Keratinocyte (primary cell): ENCODE results near the gene CHRDL1. TPM values are rescaled to one million over a fixed set of nuclear protein-coding genes. Genes with fewer than 3 reads are reported as not detected.

ENCODE experiments used
- DNase-seq: peaks from one replicate; pipeline ENCODE4 v3.0.0-alpha.2; 2011; ENCODE audit warnings: low read depth, missing footprints, low spot score
- FAIRE-seq: peaks from 2 replicates; lab custom pipeline; 2011; peaks lifted over from hg19 to GRCh38; lab: Jason Lieb, UNC
- H2AFZ ChIP-seq: 2 replicates; pipeline ENCODE4 v1.6.0; 2012; ENCODE audit warnings: low read length, control low read depth, inconsistent platforms; ENCODE audit not compliant: control insufficient read depth
- H3K27ac ChIP-seq: 2 replicates; pipeline ENCODE4 v1.5.1; 2011; ENCODE audit warnings: low read length; ENCODE audit not compliant: control insufficient read depth, insufficient read depth
- H3K27me3 ChIP-seq: 3 replicates; pipeline ENCODE4 v1.6.0; 2011; ENCODE audit warnings: low read length; ENCODE audit not compliant: control insufficient read depth, insufficient read depth; ENCODE audit errors: extremely low read depth
- H3K36me3 ChIP-seq, 2 experiments: 2 replicates in 1 of 2; 3 replicates in 1 of 2; pipeline ENCODE4 v1.5.1; 2011; ENCODE audit warnings: low read length in 2 of 2, mild to moderate bottlenecking in 1 of 2; ENCODE audit not compliant: control insufficient read depth in 2 of 2, insufficient read depth in 2 of 2; ENCODE audit errors: extremely low read depth in 1 of 2
- H3K4me1 ChIP-seq: 3 replicates; pipeline ENCODE4 v1.5.1; 2011; ENCODE audit warnings: low read length; ENCODE audit not compliant: control insufficient read depth, insufficient read depth; ENCODE audit errors: extremely low read depth
- H3K4me2 ChIP-seq: 3 replicates; pipeline ENCODE4 v1.6.0; 2011; ENCODE audit warnings: low read depth, low read length; ENCODE audit not compliant: control insufficient read depth, insufficient read depth; ENCODE audit errors: extremely low read depth
- H3K4me3 ChIP-seq, 3 experiments: fragments of 200-600 bp in 1 of 3; sonication (generic) in 1 of 3; 2 replicates in 2 of 3; 3 replicates in 1 of 3; pipeline ENCODE4 v1.5.1; 2011 to 2016; ENCODE audit warnings: low read length in 3 of 3, mild to moderate bottlenecking in 3 of 3, control low read depth in 2 of 3, inconsistent platforms in 1 of 3, low read depth in 1 of 3, mixed read lengths in 1 of 3, mixed run types in 1 of 3, moderate library complexity in 1 of 3; ENCODE audit not compliant: control insufficient read depth in 2 of 3, insufficient read depth in 2 of 3; ENCODE audit errors: extremely low read depth in 1 of 3
- H3K79me2 ChIP-seq: 2 replicates; pipeline ENCODE4 v1.6.0; 2012; ENCODE audit warnings: low read length; ENCODE audit not compliant: control insufficient read depth, insufficient read depth
- H3K9ac ChIP-seq: 3 replicates; pipeline ENCODE4 v1.6.0; 2011; ENCODE audit warnings: low read length; ENCODE audit not compliant: control insufficient read depth, insufficient read depth; ENCODE audit errors: extremely low read depth
- H3K9me1 ChIP-seq: 3 replicates; pipeline ENCODE4 v1.6.0; 2011; ENCODE audit warnings: low read length; ENCODE audit not compliant: control insufficient read depth, insufficient read depth; ENCODE audit errors: extremely low read depth
- H3K9me3 ChIP-seq: 2 replicates; pipeline ENCODE4 v1.5.1; 2012; ENCODE audit warnings: low read depth, low read length; ENCODE audit not compliant: control insufficient read depth
- H4K20me1 ChIP-seq: 3 replicates; pipeline ENCODE4 v1.6.0; 2011; ENCODE audit warnings: low read length; ENCODE audit not compliant: control insufficient read depth, insufficient read depth; ENCODE audit errors: extremely low read depth
- EZH2 ChIP-seq: IDR thresholded peaks from one replicate; pipeline ENCODE4 v1.6.1; 2012; ENCODE audit warnings: inconsistent platforms, mild to moderate bottlenecking, low read length, moderate library complexity
- dilution Hi-C: fragments of 300-500 bp; cut with MboI; formaldehyde crosslinking; loops from one replicate; pipeline ENCODE4 v1.7.0; 2020; ENCODE audit warnings: low sequenced_read_pairs; ENCODE audit not compliant: extremely low pct_ligation_motif_present
- polyA plus RNA-seq, 5 experiments: library from polyadenylated mRNA; depleted of rRNA in 3 of 5; stranded (reverse) in 3 of 5; stranded (forward) in 1 of 5; unstranded in 1 of 5; fragments of >200 nt; gene quantifications; 1 replicate in 1 of 5; 2 replicates in 3 of 5; 3 replicates in 1 of 5; pipeline versions ENCODE4 v1.2.1 to v1.2.3, GENCODE V29; 2011 to 2012; ENCODE audit warnings: missing spikeins in 2 of 5, low read depth in 1 of 5, low replicate concordance in 1 of 5
- TF ChIP-seq, protein P1 (sequence below), 3 experiments: IDR thresholded peaks in 1 of 3; conservative IDR thresholded peaks in 1 of 3; optimal IDR thresholded peaks in 1 of 3; 2 replicates in 2 of 3; 3 replicates in 1 of 3; pipeline versions ENCODE3 to v1.5.1; 2011; ENCODE audit warnings: low read length in 3 of 3, mild to moderate bottlenecking in 3 of 3, moderate library complexity in 2 of 3, control low read depth in 1 of 3, inconsistent platforms in 1 of 3; ENCODE audit not compliant: insufficient read depth in 2 of 3; ENCODE audit errors: extremely low read depth in 1 of 3

Gene CHRDL1
- polyA plus RNA-seq, 1 donor (not counting 4 experiments of a cell fraction or from before 2014, with no cell fraction given), result not detected

GRCh38 chrX:110748256-110748806 is 47.3 kb downstream of the CHRDL1 start:
- Histone ChIP-seq H3K9me3 (no peaks in the 10 kb centered on the region), H3K4me1 (no peaks in the 10 kb centered on the region), H4K20me1 (no peaks in the 10 kb centered on the region), H3K27me3 (peaks cover 6% of the 10 kb centered on the region), H3K4me2 (no peak overlapping the region), H2AFZ (no peak overlapping the region), H3K9ac (no peak overlapping the region), H3K9me1 (no peaks in the 10 kb centered on the region), H3K79me2 (no peaks in the 10 kb centered on the region), H3K36me3 (no peaks in the 10 kb centered on the region), H3K27ac (no peak overlapping the region), H3K4me3 (no peak overlapping the region)
- dilution Hi-C loops, result no loop called here
- TF ChIP-seq EZH2, result no peak
- TF ChIP-seq, protein P1, sequence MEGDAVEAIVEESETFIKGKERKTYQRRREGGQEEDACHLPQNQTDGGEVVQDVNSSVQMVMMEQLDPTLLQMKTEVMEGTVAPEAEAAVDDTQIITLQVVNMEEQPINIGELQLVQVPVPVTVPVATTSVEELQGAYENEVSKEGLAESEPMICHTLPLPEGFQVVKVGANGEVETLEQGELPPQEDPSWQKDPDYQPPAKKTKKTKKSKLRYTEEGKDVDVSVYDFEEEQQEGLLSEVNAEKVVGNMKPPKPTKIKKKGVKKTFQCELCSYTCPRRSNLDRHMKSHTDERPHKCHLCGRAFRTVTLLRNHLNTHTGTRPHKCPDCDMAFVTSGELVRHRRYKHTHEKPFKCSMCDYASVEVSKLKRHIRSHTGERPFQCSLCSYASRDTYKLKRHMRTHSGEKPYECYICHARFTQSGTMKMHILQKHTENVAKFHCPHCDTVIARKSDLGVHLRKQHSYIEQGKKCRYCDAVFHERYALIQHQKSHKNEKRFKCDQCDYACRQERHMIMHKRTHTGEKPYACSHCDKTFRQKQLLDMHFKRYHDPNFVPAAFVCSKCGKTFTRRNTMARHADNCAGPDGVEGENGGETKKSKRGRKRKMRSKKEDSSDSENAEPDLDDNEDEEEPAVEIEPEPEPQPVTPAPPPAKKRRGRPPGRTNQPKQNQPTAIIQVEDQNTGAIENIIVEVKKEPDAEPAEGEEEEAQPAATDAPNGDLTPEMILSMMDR (optimal IDR thresholded peaks at IDR 0.05 in 1 of 3, IDR thresholded peaks at IDR 0.05 in 1 of 3, conservative IDR thresholded peaks at IDR 0.05 in 1 of 3; ENCODE audit: extremely low read depth in 1 of 3, insufficient read depth in 2 of 3, low read length in 3 of 3), result no peak
- FAIRE-seq (no peak), DNase-seq (no peak)

DNA sequence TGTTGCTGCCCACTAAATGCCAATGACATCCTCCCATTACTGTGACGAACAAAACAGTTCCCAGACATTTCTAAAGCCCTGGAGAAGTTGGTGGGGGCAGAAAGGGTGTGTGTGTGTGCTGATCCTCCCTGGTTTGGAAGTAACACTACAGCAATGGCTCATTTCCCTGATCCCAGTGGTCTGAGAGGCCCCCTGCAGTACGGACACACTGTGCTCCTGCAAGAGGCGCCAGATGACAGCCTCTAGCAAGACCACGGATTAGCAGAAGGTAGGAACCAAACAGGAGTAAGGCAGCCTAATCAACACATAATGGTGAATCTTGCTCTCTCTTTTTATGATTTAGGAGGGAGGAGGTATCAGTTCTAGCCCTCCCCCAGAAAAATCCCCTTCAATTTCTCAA is 49.6 kb downstream of the CHRDL1 start:
- Histone ChIP-seq H2AFZ (no peak overlapping the region), H3K4me3 (no peak overlapping the region), H3K27ac (no peak overlapping the region), H3K79me2 (no peaks in the 10 kb centered on the region), H3K36me3 (no peaks in the 10 kb centered on the region), H3K4me2 (no peak overlapping the region), H4K20me1 (no peaks in the 10 kb centered on the region), H3K9me3 (no peaks in the 10 kb centered on the region), H3K9me1 (no peaks in the 10 kb centered on the region), H3K4me1 (no peaks in the 10 kb centered on the region), H3K27me3 (peaks cover 6% of the 10 kb centered on the region), H3K9ac (no peak overlapping the region)
- FAIRE-seq, result no peak
- TF ChIP-seq, protein P1 (optimal IDR thresholded peaks at IDR 0.05 in 1 of 3, IDR thresholded peaks at IDR 0.05 in 1 of 3, conservative IDR thresholded peaks at IDR 0.05 in 1 of 3; ENCODE audit: extremely low read depth in 1 of 3, insufficient read depth in 2 of 3, low read length in 3 of 3), result no peak
- TF ChIP-seq EZH2, result no peak
- no peak for DNase-seq
- dilution Hi-C loops, result no loop called here
